ENCODE data around the gene EXOC3L2. TPM values are rescaled to one million over a fixed set of nuclear protein-coding genes. Genes with fewer than 3 reads are reported as not detected.

Gene EXOC3L2
- total RNA-seq, 1 donor = not detected

DNA sequence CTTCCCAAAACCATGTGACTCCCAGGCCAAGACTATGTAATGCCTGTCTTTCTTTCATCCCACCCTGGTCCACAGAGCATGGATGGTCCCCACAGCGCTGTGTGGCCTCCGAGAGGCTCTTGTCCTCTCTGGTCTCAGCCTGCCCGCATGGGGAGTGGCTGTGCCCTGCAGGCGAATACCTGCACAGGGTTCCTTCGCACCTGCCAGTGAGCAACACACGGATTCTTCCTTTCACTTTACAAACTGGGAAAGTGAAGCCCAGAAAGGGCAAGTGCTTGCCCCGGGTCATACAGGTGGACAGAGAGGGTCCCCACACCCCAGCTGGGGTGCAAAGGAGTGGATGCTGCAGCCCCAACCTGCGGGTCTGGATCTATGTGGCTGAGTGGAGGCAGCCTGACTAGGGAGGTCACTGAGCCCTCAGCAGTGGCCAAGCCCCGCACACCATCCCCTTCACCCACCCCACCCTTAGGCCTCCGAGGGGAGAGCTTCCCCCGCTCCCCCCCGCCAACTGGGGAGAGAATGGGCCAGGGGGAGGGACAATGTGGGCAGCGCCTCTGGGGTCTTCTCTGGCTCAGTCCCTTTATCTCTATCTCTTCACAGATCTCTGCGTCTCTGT is 5.1 kb upstream of the EXOC3L2 start:
- Histone ChIP-seq H3K27ac (ENCODE audit: low read depth, low read length) (no peak overlapping the region), H3K4me2 (ENCODE audit: insufficient read depth, low read length) (peak overlapping the region; percentile 90), H3K36me3 (ENCODE audit: insufficient read depth, low read length) (no peaks in the 10 kb centered on the region), H3K27me3 (ENCODE audit: insufficient read depth, low read length) (no peaks in the 10 kb centered on the region), H3K79me2 (ENCODE audit: insufficient read depth, low read length) (peaks cover 38% of the 10 kb centered on the region), H3K4me1 (ENCODE audit: insufficient read depth, low read length) (peaks cover 20% of the 10 kb centered on the region), H3K9me3 (ENCODE audit: low read depth, low read length) (no peaks in the 10 kb centered on the region), H3K4me3 (ENCODE audit: insufficient read depth, low read length) (peak overlapping the region; percentile 75), H2AFZ (ENCODE audit: low read length) (peak overlapping the region; percentile 93), H4K20me1 (ENCODE audit: insufficient read depth, low read length) (peaks cover 23% of the 10 kb centered on the region)
- DNase-seq (ENCODE audit: insufficient read length, low spot score, missing footprints) = peak; percentile 91
- TF ChIP-seq, protein P1, sequence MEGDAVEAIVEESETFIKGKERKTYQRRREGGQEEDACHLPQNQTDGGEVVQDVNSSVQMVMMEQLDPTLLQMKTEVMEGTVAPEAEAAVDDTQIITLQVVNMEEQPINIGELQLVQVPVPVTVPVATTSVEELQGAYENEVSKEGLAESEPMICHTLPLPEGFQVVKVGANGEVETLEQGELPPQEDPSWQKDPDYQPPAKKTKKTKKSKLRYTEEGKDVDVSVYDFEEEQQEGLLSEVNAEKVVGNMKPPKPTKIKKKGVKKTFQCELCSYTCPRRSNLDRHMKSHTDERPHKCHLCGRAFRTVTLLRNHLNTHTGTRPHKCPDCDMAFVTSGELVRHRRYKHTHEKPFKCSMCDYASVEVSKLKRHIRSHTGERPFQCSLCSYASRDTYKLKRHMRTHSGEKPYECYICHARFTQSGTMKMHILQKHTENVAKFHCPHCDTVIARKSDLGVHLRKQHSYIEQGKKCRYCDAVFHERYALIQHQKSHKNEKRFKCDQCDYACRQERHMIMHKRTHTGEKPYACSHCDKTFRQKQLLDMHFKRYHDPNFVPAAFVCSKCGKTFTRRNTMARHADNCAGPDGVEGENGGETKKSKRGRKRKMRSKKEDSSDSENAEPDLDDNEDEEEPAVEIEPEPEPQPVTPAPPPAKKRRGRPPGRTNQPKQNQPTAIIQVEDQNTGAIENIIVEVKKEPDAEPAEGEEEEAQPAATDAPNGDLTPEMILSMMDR (IDR thresholded peaks at IDR 0.05; ENCODE audit: extremely low read depth, low read depth, low read length) = no peak

DNA sequence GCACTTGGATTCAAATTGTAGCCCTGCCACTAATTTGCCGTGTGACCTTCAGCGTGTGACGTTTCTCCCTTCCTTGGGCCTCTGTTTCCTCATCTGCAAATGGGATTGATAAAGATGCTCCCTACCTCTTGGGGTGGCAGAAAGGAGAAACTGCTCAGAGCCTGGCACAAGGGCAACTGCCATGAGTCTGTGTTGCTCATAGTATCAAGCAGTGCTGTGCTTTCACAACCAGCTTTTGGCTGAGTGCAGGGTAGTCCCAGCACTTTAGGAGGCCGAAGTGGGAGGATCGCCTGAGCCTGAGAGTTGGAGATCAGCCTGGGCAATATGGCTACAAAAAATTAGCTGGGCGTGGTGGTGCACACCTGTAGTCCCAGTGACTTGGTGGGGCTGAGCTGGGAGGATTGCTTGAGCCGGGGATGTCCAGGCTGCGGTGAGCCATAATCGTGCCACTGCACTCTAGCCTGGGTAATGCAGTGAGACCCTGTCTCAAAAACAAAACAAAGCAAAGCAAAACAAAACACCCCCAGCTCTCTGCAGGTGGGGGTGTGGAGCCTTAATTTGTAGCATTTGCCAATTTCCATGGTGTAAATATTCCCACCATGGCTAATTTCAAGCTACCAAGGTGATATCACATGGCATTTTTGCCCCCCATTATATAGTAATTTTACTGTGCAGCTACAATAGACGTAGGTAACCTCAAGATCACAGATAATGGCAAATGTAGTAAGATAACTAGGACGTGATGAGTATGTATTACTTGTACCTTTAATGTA is 4.2 kb upstream of the EXOC3L2 start:
- H3K9me3 ChIP-seq (ENCODE audit: low read depth, low read length) = no peaks in the 10 kb centered on the region
- no peak overlapping the region for H3K27ac ChIP-seq (ENCODE audit: low read depth, low read length)
- H3K4me3 ChIP-seq (ENCODE audit: insufficient read depth, low read length) = no peak overlapping the region
- peaks cover 16% of the 10 kb centered on the region for H4K20me1 ChIP-seq (ENCODE audit: insufficient read depth, low read length)
- H2AFZ ChIP-seq (ENCODE audit: low read length) = peak overlapping the region; percentile 36
- H3K27me3 ChIP-seq (ENCODE audit: insufficient read depth, low read length) = no peaks in the 10 kb centered on the region
- H3K4me2 ChIP-seq (ENCODE audit: insufficient read depth, low read length) = no peak overlapping the region
- peaks cover 20% of the 10 kb centered on the region for H3K4me1 ChIP-seq (ENCODE audit: insufficient read depth, low read length)
- H3K36me3 ChIP-seq (ENCODE audit: insufficient read depth, low read length) = no peaks in the 10 kb centered on the region
- DNase-seq (ENCODE audit: insufficient read length, low spot score, missing footprints) = peak; percentile 87
- TF ChIP-seq, protein P1 (IDR thresholded peaks at IDR 0.05; ENCODE audit: extremely low read depth, low read depth, low read length) = no peak
- H3K79me2 ChIP-seq (ENCODE audit: insufficient read depth, low read length) = peaks cover 31% of the 10 kb centered on the region

DNA sequence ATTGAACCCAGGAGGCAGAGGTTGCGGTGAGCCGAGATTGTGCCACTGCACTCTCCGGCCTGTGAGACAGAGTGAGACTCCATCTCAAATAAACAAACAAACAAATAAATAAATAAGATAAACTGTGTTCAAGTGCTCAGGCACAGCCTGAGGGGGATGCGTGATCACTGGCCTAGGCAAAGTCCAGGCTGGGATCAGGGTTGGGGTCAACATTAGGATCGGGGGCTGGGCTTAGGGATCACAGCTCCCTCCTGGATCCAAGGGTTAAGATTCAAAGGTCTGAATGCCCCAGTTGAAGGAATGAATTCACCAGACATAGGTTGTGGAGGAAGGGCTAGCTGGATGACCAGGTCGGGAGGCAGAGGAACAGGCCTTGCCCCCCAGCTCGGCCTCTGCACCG is 1.9 kb upstream of the EXOC3L2 start:
- H3K27me3 ChIP-seq (ENCODE audit: insufficient read depth, low read length) = no peaks in the 10 kb centered on the region
- H3K27ac ChIP-seq (ENCODE audit: low read depth, low read length) = no peak overlapping the region
- H3K4me1 ChIP-seq (ENCODE audit: insufficient read depth, low read length) = peaks cover 6% of the 10 kb centered on the region
- no peaks in the 10 kb centered on the region for H3K36me3 ChIP-seq (ENCODE audit: insufficient read depth, low read length)
- H3K79me2 ChIP-seq (ENCODE audit: insufficient read depth, low read length) = peaks cover 8% of the 10 kb centered on the region
- TF ChIP-seq, protein P1 (IDR thresholded peaks at IDR 0.05; ENCODE audit: extremely low read depth, low read depth, low read length) = no peak
- H3K9me3 ChIP-seq (ENCODE audit: low read depth, low read length) = no peaks in the 10 kb centered on the region
- H4K20me1 ChIP-seq (ENCODE audit: insufficient read depth, low read length) = no peaks in the 10 kb centered on the region
- no peak overlapping the region for H3K4me2 ChIP-seq (ENCODE audit: insufficient read depth, low read length)
- H3K4me3 ChIP-seq (ENCODE audit: insufficient read depth, low read length) = no peak overlapping the region
- peak; percentile 62 for DNase-seq (ENCODE audit: insufficient read length, low spot score, missing footprints)
- H2AFZ ChIP-seq (ENCODE audit: low read length) = no peak overlapping the region

DNA sequence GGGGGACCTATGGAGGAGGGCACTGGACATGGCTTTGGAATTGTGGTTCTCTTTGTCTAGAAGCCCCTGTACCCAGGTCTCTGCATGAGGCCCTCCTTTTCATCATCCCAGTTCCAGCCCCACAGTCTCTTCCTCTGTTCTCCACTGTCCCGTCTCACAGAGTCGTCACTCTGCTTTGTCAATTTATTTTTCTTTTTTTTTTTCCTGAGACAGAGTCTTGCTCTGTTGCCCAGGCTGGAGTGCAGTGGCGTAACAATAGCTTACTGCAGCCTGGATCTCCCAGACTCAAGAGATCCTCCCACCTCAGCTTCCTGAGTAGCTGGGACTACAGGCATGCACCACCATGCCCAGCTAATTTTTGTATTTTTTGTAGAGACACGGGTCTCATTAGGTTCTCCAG is 619 bp upstream of the EXOC3L2 start:
- no peaks in the 10 kb centered on the region for H4K20me1 ChIP-seq (ENCODE audit: insufficient read depth, low read length)
- TF ChIP-seq, protein P1 (IDR thresholded peaks at IDR 0.05; ENCODE audit: extremely low read depth, low read depth, low read length) = no peak
- H2AFZ ChIP-seq (ENCODE audit: low read length) = no peak overlapping the region
- no peaks in the 10 kb centered on the region for H3K9me3 ChIP-seq (ENCODE audit: low read depth, low read length)
- H3K4me1 ChIP-seq (ENCODE audit: insufficient read depth, low read length) = peaks cover 6% of the 10 kb centered on the region
- no peak overlapping the region for H3K4me2 ChIP-seq (ENCODE audit: insufficient read depth, low read length)
- H3K4me3 ChIP-seq (ENCODE audit: insufficient read depth, low read length) = no peak overlapping the region
- H3K27me3 ChIP-seq (ENCODE audit: insufficient read depth, low read length) = no peaks in the 10 kb centered on the region
- no peaks in the 10 kb centered on the region for H3K36me3 ChIP-seq (ENCODE audit: insufficient read depth, low read length)
- peak; percentile 72 for DNase-seq (ENCODE audit: insufficient read length, low spot score, missing footprints)
- no peak overlapping the region for H3K27ac ChIP-seq (ENCODE audit: low read depth, low read length)
- H3K79me2 ChIP-seq (ENCODE audit: insufficient read depth, low read length) = no peaks in the 10 kb centered on the region
